Coronary artery (tissue), 2 donors: ENCODE measurements around the gene SLC37A2.

Source experiments
- DNase-seq: peaks from one replicate; pipeline ENCODE4 v3.0.0-alpha.2; 2017; ENCODE audit warnings: low spot score
- H3K27ac ChIP-seq, 2 donors: fragments of 200-600 bp; sonication (generic); one replicate each; pipeline ENCODE4 v1.5.1; 2016 to 2019
- H3K4me3 ChIP-seq: fragments of 200-600 bp; sonication (generic); 2 replicates; pipeline ENCODE4 v1.5.1; 2016; ENCODE audit warnings: mild to moderate bottlenecking, moderate library complexity
- TF ChIP-seq, protein P1 (sequence below): fragments of 200-600 bp; sonication (generic); IDR thresholded peaks from one replicate; pipeline ENCODE4 v1.5.1; 2019; ENCODE audit warnings: antibody characterized with exemption

SLC37A2 gene

GRCh38 chr11:125123194-125123946 is 60.3 kb downstream of the SLC37A2 start:
- no peak overlapping the region for H3K4me3 ChIP-seq
- TF ChIP-seq, protein P1, sequence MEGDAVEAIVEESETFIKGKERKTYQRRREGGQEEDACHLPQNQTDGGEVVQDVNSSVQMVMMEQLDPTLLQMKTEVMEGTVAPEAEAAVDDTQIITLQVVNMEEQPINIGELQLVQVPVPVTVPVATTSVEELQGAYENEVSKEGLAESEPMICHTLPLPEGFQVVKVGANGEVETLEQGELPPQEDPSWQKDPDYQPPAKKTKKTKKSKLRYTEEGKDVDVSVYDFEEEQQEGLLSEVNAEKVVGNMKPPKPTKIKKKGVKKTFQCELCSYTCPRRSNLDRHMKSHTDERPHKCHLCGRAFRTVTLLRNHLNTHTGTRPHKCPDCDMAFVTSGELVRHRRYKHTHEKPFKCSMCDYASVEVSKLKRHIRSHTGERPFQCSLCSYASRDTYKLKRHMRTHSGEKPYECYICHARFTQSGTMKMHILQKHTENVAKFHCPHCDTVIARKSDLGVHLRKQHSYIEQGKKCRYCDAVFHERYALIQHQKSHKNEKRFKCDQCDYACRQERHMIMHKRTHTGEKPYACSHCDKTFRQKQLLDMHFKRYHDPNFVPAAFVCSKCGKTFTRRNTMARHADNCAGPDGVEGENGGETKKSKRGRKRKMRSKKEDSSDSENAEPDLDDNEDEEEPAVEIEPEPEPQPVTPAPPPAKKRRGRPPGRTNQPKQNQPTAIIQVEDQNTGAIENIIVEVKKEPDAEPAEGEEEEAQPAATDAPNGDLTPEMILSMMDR = no peak
- no peak for DNase-seq
- H3K27ac ChIP-seq = peak overlapping the region in 1 of 2 donors; percentile 14

DNA sequence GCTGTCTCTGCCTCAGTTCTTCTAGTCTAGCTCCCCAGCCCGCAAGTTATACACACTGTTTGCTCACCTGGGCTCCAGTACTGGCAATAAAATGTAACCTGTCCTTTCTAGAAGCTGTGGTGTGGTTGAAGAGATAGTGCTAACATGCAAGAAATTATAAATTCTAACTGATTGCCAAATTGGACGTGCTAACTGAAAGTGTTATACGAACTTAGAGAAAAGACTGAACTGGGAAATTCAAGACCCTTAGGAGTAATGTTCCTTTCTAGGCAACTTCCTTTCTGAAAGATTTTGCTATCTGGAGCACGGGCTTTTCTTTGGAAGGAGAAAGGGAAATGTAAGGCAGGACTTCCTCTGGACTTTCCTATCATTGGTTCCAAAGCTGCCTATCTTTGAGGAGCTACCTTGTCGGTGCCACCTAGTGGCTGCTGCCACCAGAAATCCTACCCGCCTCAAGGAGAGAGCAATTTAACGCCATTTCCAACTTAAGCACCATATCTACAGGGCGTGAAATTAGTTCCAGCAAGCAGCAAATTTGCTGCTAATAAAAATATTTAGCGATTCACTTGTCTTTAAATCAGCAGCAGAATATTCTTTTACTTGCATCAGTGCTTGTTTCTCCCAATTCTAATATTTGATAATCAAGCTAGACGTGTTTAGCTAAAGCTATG is 61.0 kb downstream of the SLC37A2 start:
- TF ChIP-seq, protein P1 = no peak
- DNase-seq = no peak
- Histone ChIP-seq H3K27ac (peak overlapping the region in 1 of 2 donors; percentile 14), H3K4me3 (no peak overlapping the region)

DNA sequence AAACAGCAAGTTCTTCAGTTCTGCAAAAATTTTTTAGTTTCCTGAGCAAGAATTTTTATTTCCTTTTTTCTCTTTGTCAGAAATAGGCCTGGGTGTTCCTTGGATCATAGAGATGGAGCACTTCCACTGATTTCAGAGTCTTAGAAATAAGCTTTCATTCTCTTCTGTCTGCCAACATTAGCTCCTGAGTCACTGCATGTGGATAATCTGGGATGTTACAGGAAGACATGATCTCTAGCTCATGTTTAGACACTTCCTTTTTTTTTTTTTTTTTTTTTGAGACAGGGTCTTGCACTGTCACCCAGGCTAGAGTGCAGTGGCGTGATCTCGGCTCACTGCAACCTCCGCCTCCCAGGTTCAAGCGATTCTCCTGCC is 61.5 kb downstream of the SLC37A2 start:
- no peak overlapping the region for H3K27ac ChIP-seq
- TF ChIP-seq, protein P1 = no peak
- no peak for DNase-seq
- no peak overlapping the region for H3K4me3 ChIP-seq

DNA sequence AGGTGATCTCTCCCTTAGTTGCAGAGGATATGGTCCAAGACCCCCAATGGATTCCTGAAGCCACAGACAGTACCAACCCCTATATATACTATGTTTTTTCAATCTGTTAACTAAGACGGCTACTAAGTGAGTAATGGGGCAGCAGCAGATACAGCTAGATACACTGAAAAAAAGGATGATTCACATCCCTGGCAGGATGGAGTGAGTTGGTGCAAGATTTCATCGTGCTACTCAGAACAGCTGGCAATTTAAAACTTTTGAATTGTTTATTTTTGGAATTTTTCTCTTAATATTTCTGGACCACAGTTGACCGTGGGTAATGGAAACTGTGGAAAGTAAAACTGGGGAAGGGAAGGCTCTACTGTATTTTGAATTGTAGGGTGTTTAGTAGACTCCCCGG is 65.3 kb downstream of the SLC37A2 start:
- TF ChIP-seq, protein P1 = no peak
- Histone ChIP-seq H3K27ac (no peak overlapping the region), H3K4me3 (no peak overlapping the region)
- DNase-seq = no peak

DNA sequence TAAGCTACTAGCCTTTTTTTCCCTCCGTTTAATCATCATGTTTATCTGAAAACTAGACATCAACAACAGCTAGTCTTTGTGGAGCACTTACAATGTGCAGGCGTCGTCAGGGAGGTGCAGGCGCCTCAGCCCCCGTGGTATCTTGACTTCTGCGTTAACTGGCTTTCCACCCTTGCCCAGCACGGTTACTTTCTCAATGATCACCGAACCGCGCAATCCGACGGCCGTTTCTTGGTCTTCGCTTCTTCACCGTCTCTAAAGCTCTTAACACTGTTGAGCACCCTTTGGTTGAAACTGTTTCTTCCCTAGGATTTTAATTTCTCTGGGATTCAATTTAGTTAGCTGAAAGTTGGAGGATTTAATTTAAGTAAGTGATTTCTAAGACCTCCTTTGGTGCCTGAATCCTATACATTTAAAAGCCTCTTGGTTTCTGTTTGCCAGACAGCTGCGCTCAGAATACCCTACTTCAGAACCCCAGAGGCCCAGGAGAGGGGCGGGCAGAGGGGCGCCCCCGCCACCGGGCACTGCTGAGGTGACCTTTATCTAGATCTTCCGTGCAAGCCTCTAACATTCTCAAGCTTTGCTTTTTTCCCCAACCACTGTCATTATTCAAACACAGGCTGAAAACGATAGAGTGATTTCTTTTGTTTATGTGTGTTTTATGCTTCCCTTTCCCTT is 66.3 kb downstream of the SLC37A2 start:
- no peak for DNase-seq
- TF ChIP-seq, protein P1 = no peak
- no peak overlapping the region for H3K27ac ChIP-seq
- no peak overlapping the region for H3K4me3 ChIP-seq

- Histone ChIP-seq H3K4me3 (no peak overlapping the region), H3K27ac (no peak overlapping the region)
- TF ChIP-seq, protein P1 = no peak
- DNase-seq = no peak
These were observed 69.0 kb downstream of the SLC37A2 start for GRCh38 chr11:125132071-125132470.
